HG03175 (cell line): ENCODE data around the gene GNPTG.

ENCODE experiments used
- ATAC-seq: cut with Tn5 transposase; IDR thresholded peaks from one replicate; pipeline ENCODE4 v1.9.1; 2021; ENCODE audit warnings: mild to moderate bottlenecking, moderate library complexity; ENCODE audit not compliant: unreplicated experiment

GNPTG gene

GRCh38 chr16:1392826-1393225 lies 41.1 kb downstream of the GNPTG start:
- no peak for ATAC-seq

- ATAC-seq: no peak
Measured at GRCh38 chr16:1393613-1394176, 42.0 kb downstream of the GNPTG start.

GRCh38 chr16:1394367-1394951 lies 42.7 kb downstream of the GNPTG start:
- ATAC-seq: no peak

GRCh38 chr16:1395444-1396031 lies 43.8 kb downstream of the GNPTG start:
- ATAC-seq: no peak

GRCh38 chr16:1397779-1398178 lies 46.0 kb downstream of the GNPTG start:
- ATAC-seq: no peak

GRCh38 chr16:1398351-1398750 lies 46.6 kb downstream of the GNPTG start:
- ATAC-seq: no peak

GRCh38 chr16:1398826-1399581 lies 47.3 kb downstream of the GNPTG start:
- ATAC-seq: no peak

- ATAC-seq: no peak
Measured at GRCh38 chr16:1401061-1401757, 49.5 kb downstream of the GNPTG start.

- no peak for ATAC-seq
Measured at GRCh38 chr16:1401758-1402154, 50.0 kb downstream of the GNPTG start.

GRCh38 chr16:1403036-1403435 lies 51.3 kb downstream of the GNPTG start:
- no peak for ATAC-seq

- ATAC-seq: no peak
Measured at GRCh38 chr16:1403733-1404132, 52.0 kb downstream of the GNPTG start.

GRCh38 chr16:1407753-1408152 lies 56.0 kb downstream of the GNPTG start:
- no peak for ATAC-seq

- ATAC-seq: peak; percentile 72
Measured at GRCh38 chr16:1408171-1408837, 56.6 kb downstream of the GNPTG start.

- no peak for ATAC-seq
Measured at GRCh38 chr16:1412847-1413246, 61.1 kb downstream of the GNPTG start.
